CD4-positive, alpha-beta T cell treated with Interferon alpha-2 for 1 hour (primary cell): ENCODE data around the gene SPRR2D.
"Not testable (repeated sequence)": the region's sequence is repeated elsewhere in the genome, so short reads cannot be mapped to it uniquely, and the experiment has no call there.

Experiments used
- DNase-seq, 2 donors: peaks; one replicate each; pipeline ENCODE4 v3.0.0-alpha.2; 2020 to 2022

The SPRR2D gene

GRCh38 chr1:153040950-153041631 is at the start of gene SPRR2D:
Gene SPRR2D (minus strand): TSS chr1:153041120. CDS start chr1:153040346, 774 bp downstream.
- DNase-seq, result no peak

GRCh38 chr1:153087652-153088051 is 46.7 kb upstream of the SPRR2D start:
- no peak for DNase-seq

GRCh38 chr1:153081736-153082135 is 40.8 kb upstream of the SPRR2D start:
- no peak for DNase-seq

GRCh38 chr1:153072806-153073726 is 32.1 kb upstream of the SPRR2D start:
- no peak for DNase-seq

- DNase-seq, result no peak
Observed at GRCh38 chr1:153071511-153071910, 30.6 kb upstream of the SPRR2D start, which contains the start of gene SPRR2B. Gene SPRR2B (minus strand): TSS chr1:153071611. CDS start chr1:153070839, 772 bp downstream.

GRCh38 chr1:153070243-153070642 is 29.3 kb upstream of the SPRR2D start:
- no peak for DNase-seq

GRCh38 chr1:153058826-153059784 is 18.2 kb upstream of the SPRR2D start:
- DNase-seq, result no peak

- DNase-seq, result no peak
Observed at GRCh38 chr1:153058154-153058553, 17.2 kb upstream of the SPRR2D start.

GRCh38 chr1:153057375-153057774 is 16.5 kb upstream of the SPRR2D start, which contains the start of gene SPRR2A:
Gene SPRR2A (minus strand): TSS chr1:153057512. CDS start chr1:153056735, 777 bp downstream.
- no peak for DNase-seq

- DNase-seq, result not testable (repeated sequence)
Observed at GRCh38 chr1:153056111-153056510, 15.2 kb upstream of the SPRR2D start.

GRCh38 chr1:153049211-153049610 is 8.3 kb upstream of the SPRR2D start:
- DNase-seq, result no peak

- no peak for DNase-seq
Observed at GRCh38 chr1:153035211-153035610, 5.7 kb downstream of the SPRR2D start.

GRCh38 chr1:153032677-153033308 is 8.1 kb downstream of the SPRR2D start:
- DNase-seq, result no peak

GRCh38 chr1:153032073-153032472 is 8.8 kb downstream of the SPRR2D start:
- no peak for DNase-seq

GRCh38 chr1:153030895-153031294 is 10.0 kb downstream of the SPRR2D start, which contains the start of gene SPRR1B:
Gene SPRR1B (plus strand): TSS chr1:153031203. CDS start chr1:153032346, 1,143 bp downstream.
- DNase-seq, result no peak

- DNase-seq, result no peak
Observed at GRCh38 chr1:153028766-153029165, 12.2 kb downstream of the SPRR2D start.

GRCh38 chr1:153025797-153026196 is 15.1 kb downstream of the SPRR2D start:
- DNase-seq, result no peak

GRCh38 chr1:153024413-153024812 is 16.5 kb downstream of the SPRR2D start:
- no peak for DNase-seq

GRCh38 chr1:153023109-153023508 is 17.8 kb downstream of the SPRR2D start:
- DNase-seq, result no peak

- DNase-seq, result not testable (repeated sequence)
Observed at GRCh38 chr1:153022340-153022739, 18.6 kb downstream of the SPRR2D start.

GRCh38 chr1:153021829-153022228 is 19.1 kb downstream of the SPRR2D start:
- DNase-seq, result not testable (repeated sequence)

GRCh38 chr1:153011235-153011758 is 29.6 kb downstream of the SPRR2D start:
- not testable (repeated sequence) for DNase-seq
